SKM-1 (cell line): Measurements from ENCODE around the gene UBR4.

Experiments
- DNase-seq: peaks from one replicate; lab custom pipeline; 2025; ENCODE audit not compliant: unreplicated experiment; lab: John Stamatoyannopoulos, UW

Gene UBR4

GRCh38 chr1:19074361-19074901 lies 135.6 kb downstream of the UBR4 start:
- no peak for DNase-seq

GRCh38 chr1:19073311-19074186 lies 136.5 kb downstream of the UBR4 start:
- no peak for DNase-seq

GRCh38 chr1:19072285-19072981 lies 137.6 kb downstream of the UBR4 start:
- no peak for DNase-seq

GRCh38 chr1:19071674-19072281 lies 138.3 kb downstream of the UBR4 start:
- no peak for DNase-seq

GRCh38 chr1:19070891-19071621 lies 139.0 kb downstream of the UBR4 start:
- no peak for DNase-seq

- DNase-seq = no peak
Observed at GRCh38 chr1:19070197-19070651, 139.8 kb downstream of the UBR4 start.

DNA sequence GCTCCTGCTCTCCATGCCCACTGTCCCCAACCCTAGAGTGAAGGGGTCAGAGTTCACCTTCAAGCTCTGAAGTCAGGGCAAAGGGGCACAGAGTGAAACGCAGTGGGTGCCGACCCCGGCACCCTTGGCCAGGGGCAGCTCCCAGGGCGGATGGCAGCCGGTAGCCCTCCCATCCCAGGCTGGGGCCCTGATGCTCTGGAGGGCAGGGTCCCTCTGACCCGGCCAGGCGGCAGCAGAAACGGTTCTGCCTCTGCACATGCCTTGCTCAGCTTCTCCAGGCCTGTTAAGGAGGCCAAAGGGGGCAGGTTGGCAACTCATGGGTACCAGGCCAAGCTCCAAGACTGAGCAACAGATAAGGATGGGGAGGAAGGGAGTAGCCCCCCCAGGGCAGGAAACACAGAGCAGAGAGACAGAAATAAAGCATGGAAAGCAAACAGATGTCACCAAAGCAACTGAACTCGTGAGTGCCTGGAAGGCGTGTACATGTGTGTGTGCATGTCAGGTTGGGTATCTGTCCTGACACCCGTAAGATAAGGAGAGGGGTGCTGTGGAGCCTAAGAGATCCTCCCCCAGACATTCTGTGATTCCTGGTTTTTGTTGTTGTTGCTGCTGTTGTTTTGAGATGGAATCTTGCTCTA lies 141.3 kb downstream of the UBR4 start:
- no peak for DNase-seq

GRCh38 chr1:19067912-19068638 lies 142.0 kb downstream of the UBR4 start:
- no peak for DNase-seq

GRCh38 chr1:19067182-19067911 lies 142.7 kb downstream of the UBR4 start:
- no peak for DNase-seq

DNA sequence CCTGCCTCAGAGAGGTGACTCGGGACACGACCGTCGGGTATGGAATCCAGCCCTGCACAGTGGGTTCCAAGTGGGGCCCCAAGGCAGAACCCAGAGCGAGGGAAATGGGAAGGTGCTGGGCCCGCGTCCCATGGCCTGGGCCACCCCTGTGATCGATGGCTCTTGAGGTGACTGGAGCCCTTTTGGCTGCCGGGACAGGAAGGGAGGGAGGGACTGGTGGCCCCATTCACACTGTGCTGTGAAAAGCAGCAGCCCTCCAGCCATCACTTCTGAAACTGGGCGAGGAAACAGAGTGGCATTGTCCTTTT lies 143.2 kb downstream of the UBR4 start:
- no peak for DNase-seq

DNA sequence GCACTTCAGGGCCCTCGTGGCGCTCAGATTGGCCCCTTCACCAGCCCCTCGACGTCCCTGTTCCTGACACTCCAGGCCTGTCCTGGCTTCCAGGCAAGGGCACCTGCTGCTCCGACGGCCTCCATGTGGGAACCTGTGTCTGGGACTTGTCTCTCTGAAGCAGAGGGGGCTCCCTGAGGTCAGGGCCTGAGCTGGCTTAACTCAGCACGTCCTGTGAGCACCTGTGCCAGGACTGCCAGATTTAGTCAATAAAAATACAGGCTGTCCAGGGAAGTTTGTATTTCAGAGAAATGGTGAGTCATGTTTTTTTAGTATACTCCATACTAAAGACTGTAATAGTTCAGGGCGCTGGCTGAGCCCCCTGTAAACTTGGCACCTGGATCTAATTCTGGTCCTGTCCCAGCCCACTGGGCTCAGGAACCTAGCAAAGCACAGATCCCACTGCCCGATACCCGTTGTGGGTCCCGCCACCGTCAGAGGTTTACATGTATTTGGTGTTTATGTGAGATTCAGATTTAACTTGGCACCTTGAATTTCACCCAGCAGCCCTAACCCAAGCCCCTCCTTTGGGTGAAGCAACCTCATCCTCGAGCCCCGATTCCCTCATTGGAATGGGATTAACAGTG lies 143.7 kb downstream of the UBR4 start:
- DNase-seq = no peak

DNA sequence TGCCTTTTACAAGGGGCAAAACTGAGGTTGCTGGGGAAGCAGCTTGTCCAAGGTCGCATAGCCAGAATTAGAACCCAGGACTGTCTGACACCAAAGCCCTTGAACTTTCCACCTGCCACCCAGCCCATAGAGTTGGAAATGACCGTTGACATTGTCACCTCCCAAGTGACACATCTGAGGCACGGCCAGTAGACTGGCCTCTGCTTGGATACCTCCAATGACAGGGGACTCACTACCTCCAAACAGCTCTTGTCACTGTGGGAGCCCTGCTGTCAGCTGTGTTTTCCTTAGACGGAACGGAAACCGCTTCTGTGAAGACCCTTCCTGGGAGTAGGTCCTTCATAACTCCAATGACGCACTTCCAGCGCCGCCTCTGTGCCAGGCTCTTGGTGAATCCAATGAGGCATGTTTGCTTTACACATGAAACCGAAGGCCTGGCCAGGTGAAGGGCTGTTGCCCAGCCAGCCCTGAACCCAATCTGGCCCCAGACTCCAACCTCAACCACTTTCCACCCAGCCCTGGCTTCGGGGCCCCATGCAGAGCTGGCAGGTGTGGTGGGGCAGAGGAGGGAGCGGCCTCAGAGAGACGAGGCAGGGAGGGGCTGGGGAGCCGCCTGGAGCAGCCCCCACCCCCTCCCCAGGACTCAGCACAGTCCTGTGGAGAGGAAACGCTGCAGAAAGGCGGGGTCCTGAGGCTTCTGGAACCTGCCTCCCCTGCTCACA lies 144.4 kb downstream of the UBR4 start:
- no peak for DNase-seq

DNA sequence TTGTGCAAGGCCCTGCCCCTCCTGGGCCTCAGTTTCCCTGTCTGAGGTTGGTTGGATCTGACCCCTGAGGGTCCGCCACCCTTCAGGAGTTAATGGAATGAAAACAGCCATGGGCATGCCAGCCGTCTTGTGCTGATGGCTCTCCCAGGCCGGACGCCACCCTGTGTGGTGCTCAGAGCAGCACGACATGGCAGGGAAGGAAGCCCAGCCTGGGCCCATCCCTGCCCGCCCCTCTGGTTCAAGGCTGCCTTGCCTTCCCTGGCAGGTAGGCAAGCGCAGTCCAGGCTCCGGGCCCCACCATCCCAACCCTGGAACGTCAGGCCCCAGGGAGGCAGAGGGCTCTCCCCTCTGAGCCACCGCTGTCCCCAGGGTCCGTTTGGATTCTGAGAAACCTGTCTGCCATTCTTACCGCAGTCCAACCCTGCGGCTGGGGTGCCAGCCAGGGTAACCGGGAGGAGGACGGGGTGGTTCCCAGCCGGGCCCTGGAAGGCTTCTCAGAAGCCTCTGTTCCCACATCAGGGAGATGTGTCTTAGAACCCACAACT lies 145.1 kb downstream of the UBR4 start:
- no peak for DNase-seq

DNA sequence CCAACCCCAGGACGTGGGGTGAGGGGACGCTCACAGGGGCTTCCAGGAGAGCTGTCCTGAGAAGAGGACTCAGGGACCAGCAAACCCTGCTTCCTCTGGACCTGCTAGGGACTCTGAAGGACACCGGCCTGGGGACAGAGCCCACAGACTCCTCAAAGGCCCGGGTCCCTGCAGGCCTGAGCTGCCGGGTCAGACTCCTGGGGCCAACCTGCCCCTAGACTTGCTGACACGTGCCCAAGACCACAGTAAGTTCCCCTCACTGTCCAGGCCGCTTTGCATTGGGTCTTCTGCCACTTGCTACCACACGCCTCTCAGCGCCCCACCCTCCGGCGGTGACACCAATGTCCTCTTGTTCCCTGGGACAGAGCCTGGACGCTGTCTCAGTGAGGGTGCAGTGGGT lies 146.9 kb downstream of the UBR4 start:
- no peak for DNase-seq

DNA sequence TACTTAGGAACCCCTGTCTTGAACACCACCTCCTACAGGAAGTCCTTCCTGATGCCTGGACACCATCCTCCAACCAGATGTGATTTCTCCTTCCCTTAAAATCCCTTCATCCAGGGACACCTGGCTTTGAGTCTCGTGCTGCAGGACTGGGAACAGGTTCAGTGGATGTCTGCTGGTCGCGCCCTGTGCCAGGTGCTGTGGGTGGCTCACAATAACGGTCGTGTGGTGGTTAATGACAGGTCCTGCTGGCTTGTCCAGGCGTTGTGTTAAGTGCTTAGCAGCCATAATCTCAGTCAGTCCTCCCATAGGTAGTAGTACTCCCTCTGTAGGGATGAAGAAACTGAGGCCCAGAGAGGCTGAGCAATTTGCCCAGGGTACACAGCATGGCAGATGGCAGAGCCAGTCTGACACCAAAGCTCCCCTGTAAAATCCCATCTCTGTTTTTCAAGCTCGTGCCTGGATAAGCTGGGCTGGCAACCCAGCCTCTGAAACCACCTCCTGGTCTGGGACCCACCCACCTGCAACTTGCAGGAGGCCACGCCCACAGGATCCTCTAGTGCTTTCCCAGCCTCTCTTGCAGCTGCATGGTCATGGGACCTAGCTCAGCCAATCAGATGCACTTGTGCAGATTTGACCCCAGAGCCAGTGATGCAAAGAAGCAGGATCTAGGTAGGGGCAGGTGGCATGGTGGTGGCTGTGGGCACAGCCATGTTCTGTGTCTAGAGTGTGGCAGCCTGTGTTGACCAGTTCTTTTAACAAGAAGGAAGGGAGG lies 147.6 kb downstream of the UBR4 start:
- DNase-seq = no peak

- DNase-seq = no peak
Observed at GRCh38 chr1:19061798-19062197, 148.3 kb downstream of the UBR4 start.

DNA sequence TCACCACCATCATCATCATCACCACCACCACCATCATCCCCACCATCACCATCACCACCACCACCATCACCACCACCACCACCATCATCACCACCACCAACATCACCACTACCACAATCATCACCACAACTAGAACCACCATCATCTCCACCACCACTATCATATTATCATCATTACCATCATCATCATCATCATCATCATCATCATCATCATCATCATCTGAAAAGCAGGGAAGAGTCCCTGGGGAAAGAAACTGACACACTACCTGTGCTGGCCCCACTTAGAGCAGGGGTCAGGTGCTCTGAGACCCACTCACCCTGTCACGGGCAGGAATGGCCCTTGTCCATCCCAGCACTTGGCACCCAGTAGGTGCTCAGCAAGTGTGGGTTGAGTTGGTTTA lies 148.7 kb downstream of the UBR4 start:
- no peak for DNase-seq
